ENCODE data around the gene BPI.

- TF ChIP-seq, protein P1, sequence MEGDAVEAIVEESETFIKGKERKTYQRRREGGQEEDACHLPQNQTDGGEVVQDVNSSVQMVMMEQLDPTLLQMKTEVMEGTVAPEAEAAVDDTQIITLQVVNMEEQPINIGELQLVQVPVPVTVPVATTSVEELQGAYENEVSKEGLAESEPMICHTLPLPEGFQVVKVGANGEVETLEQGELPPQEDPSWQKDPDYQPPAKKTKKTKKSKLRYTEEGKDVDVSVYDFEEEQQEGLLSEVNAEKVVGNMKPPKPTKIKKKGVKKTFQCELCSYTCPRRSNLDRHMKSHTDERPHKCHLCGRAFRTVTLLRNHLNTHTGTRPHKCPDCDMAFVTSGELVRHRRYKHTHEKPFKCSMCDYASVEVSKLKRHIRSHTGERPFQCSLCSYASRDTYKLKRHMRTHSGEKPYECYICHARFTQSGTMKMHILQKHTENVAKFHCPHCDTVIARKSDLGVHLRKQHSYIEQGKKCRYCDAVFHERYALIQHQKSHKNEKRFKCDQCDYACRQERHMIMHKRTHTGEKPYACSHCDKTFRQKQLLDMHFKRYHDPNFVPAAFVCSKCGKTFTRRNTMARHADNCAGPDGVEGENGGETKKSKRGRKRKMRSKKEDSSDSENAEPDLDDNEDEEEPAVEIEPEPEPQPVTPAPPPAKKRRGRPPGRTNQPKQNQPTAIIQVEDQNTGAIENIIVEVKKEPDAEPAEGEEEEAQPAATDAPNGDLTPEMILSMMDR (IDR thresholded peaks at IDR 0.05) = no peak
- no peak for TF ChIP-seq POLR2A (IDR thresholded peaks at IDR 0.05)
Measured at GRCh38 chr20:38324159-38324558, 20.2 kb downstream of the BPI start.
